Common myeloid progenitor, CD34-positive (primary cell): ENCODE results near the gene TFAP2A.

ENCODE experiments used
- CTCF ChIA-PET: fragments of 350-600 bp; sonication (Branson Sonifier 250); formaldehyde crosslinking; loops from one replicate; lab custom pipeline; 2021; ENCODE audit warnings: antibody characterized with exemption; lab: Charles Lee
- POLR2A ChIA-PET: fragments of 350-600 bp; sonication (Branson Sonifier 250); formaldehyde crosslinking; loops from one replicate; lab custom pipeline; 2021; ENCODE audit warnings: antibody characterized with exemption; lab: Charles Lee
- DNase-seq, 3 donors: peaks; one replicate each; pipeline versions ENCODE4 v3.0.0 to v3.0.0-alpha.2; 2013
- H3K27ac ChIP-seq, 2 experiments: 1 replicate in 1 of 2; 2 replicates in 1 of 2; pipeline ENCODE4 v1.7.0; 2013; ENCODE audit warnings: inconsistent platforms in 2 of 2, low read length in 2 of 2, mild to moderate bottlenecking in 2 of 2, low read depth in 1 of 2, moderate library complexity in 1 of 2; ENCODE audit not compliant: severe bottlenecking in 2 of 2, insufficient read depth in 1 of 2, poor library complexity in 1 of 2
- H3K27me3 ChIP-seq, 5 experiments: replicated peaks in 2 of 5; 1 replicate in 3 of 5; 2 replicates in 2 of 5; pipeline versions ENCODE4 v1.6.1 to v1.7.0; 2013; ENCODE audit warnings: low read length in 4 of 5, mild to moderate bottlenecking in 2 of 5, moderate library complexity in 2 of 5, inconsistent platforms in 1 of 5; ENCODE audit not compliant: insufficient read depth in 5 of 5, control insufficient read depth in 4 of 5
- H3K36me3 ChIP-seq, 4 experiments: 1 replicate in 2 of 4; 2 replicates in 2 of 4; pipeline versions ENCODE4 v1.6.1 to v1.7.0; 2013; ENCODE audit warnings: low read length in 3 of 4, control low read depth in 1 of 4, mild to moderate bottlenecking in 1 of 4; ENCODE audit not compliant: control insufficient read depth in 4 of 4, insufficient read depth in 4 of 4
- H3K4me1 ChIP-seq, 4 experiments: 1 replicate in 3 of 4; 2 replicates in 1 of 4; pipeline versions ENCODE4 v1.6.1 to v1.7.1; 2013; ENCODE audit warnings: low read length in 3 of 4, mild to moderate bottlenecking in 3 of 4, control low read depth in 1 of 4, inconsistent platforms in 1 of 4, moderate library complexity in 1 of 4; ENCODE audit not compliant: control insufficient read depth in 4 of 4, insufficient read depth in 4 of 4; ENCODE audit errors: control extremely low read depth in 1 of 4
- H3K4me3 ChIP-seq, 7 experiments: 1 replicate in 4 of 7; 2 replicates in 3 of 7; pipeline versions ENCODE4 v1.5.1 to v1.7.0; 2013; ENCODE audit warnings: mild to moderate bottlenecking in 7 of 7, low read length in 6 of 7, moderate library complexity in 6 of 7, inconsistent platforms in 2 of 7, low read depth in 2 of 7, control low read depth in 1 of 7; ENCODE audit not compliant: insufficient read depth in 4 of 7, control insufficient read depth in 1 of 7; ENCODE audit errors: extremely low read depth in 1 of 7
- H3K9me3 ChIP-seq, 5 experiments: 1 replicate in 4 of 5; 2 replicates in 1 of 5; pipeline versions ENCODE4 v1.6.1 to v1.7.1; 2013; ENCODE audit warnings: low read length in 4 of 5, mild to moderate bottlenecking in 2 of 5, inconsistent platforms in 1 of 5, low read depth in 1 of 5, moderate library complexity in 1 of 5; ENCODE audit not compliant: control insufficient read depth in 4 of 5, insufficient read depth in 2 of 5; ENCODE audit errors: control extremely low read depth in 1 of 5
- WGBS: methylation state at CpG from one replicate; pipeline ENCODE4 v1.1.5; 2013; ENCODE audit not compliant: insufficient coverage; 5-methylcytosine and 5-hydroxymethylcytosine counted together

TFAP2A gene

GRCh38 chr6:10441004-10441654 lies 26.3 kb upstream of the TFAP2A start:
- 94% methylated on average over 4 of the region's 7 CpGs for WGBS
- ChIA-PET POLR2A (no interaction called here), CTCF (no interaction called here)

GRCh38 chr6:10437891-10438290 lies 23.0 kb upstream of the TFAP2A start:
- Histone ChIP-seq H3K4me3 (no peak overlapping the region), H3K36me3 (no peaks in the 10 kb centered on the region), H3K9me3 (peaks cover 0 to 6% (median 2%) of the 10 kb centered on the region in 5 experiments), H3K4me1 (peaks cover 0 to 6% (median 2%) of the 10 kb centered on the region in 4 experiments), H3K27me3 (no peaks in the 10 kb centered on the region), H3K27ac (no peak overlapping the region)
- CTCF ChIA-PET = interaction anchor here (0.7 to 1.8 kb wide), 4 partner anchors 10 to 1731 kb away, joined by 3 to 6 read pairs (median 4); no protein-coding TSS in a partner anchor
- DNase-seq = no peak
- 94% methylated on average over 2 of the region's 3 CpGs for WGBS
- POLR2A ChIA-PET = no interaction called here

More at GRCh38 chr6:10441004-10441654, 26.3 kb upstream of the TFAP2A start:
- Histone ChIP-seq H3K4me1 (no peaks in the 10 kb centered on the region), H3K4me3 (no peak overlapping the region), H3K27me3 (no peaks in the 10 kb centered on the region), H3K27ac (no peak overlapping the region), H3K36me3 (no peaks in the 10 kb centered on the region), H3K9me3 (peaks cover 0 to 6% (median 2%) of the 10 kb centered on the region in 5 experiments)
- no peak for DNase-seq

GRCh38 chr6:10434235-10434634 lies 19.4 kb upstream of the TFAP2A start:
- Histone ChIP-seq H3K4me1 (peaks cover 0 to 10% (median 2%) of the 10 kb centered on the region in 4 experiments), H3K4me3 (no peak overlapping the region), H3K27ac (no peak overlapping the region), H3K9me3 (no peaks in the 10 kb centered on the region), H3K36me3 (no peaks in the 10 kb centered on the region), H3K27me3 (peaks cover 0 to 23% (median 7%) of the 10 kb centered on the region in 5 experiments)
- peak in 1 of 3 donors; percentile 64 for DNase-seq
- WGBS = 0% methylated on average over 2 of the region's 4 CpGs
- CTCF ChIA-PET = interaction anchor here (0.8 to 1.5 kb wide), 10 partner anchors 10 to 1887 kb away, joined by 3 to 4 read pairs (median 4); no protein-coding TSS in a partner anchor
- POLR2A ChIA-PET = no interaction called here

- no peak overlapping the region for H3K27ac ChIP-seq
- ChIA-PET CTCF (interaction anchor here (0.6 to 1.5 kb wide), 6 partner anchors 10 to 1886 kb away, joined by 3 to 5 read pairs (median 3); no protein-coding TSS in a partner anchor), POLR2A (no interaction called here)
- H3K36me3 ChIP-seq = no peaks in the 10 kb centered on the region
- no peak overlapping the region for H3K4me3 ChIP-seq
- no peaks in the 10 kb centered on the region for H3K9me3 ChIP-seq
- no peak for DNase-seq
- H3K4me1 ChIP-seq = peaks cover 0 to 10% (median 2%) of the 10 kb centered on the region in 4 experiments
- H3K27me3 ChIP-seq = peaks cover 4 to 31% (median 12%) of the 10 kb centered on the region in 5 experiments
- 95% methylated on average over 4 of the region's 4 CpGs for WGBS
These were observed 18.4 kb upstream of the TFAP2A start for GRCh38 chr6:10433322-10433721.

- Histone ChIP-seq H3K4me3 (no peak overlapping the region), H3K27me3 (peaks cover 15 to 48% (median 26%) of the 10 kb centered on the region in 5 experiments), H3K4me1 (peaks cover 2 to 13% (median 5%) of the 10 kb centered on the region in 4 experiments), H3K36me3 (no peaks in the 10 kb centered on the region), H3K9me3 (no peaks in the 10 kb centered on the region), H3K27ac (no peak overlapping the region)
- CTCF ChIA-PET = interaction anchor here (1.0 to 1.2 kb wide), 3 partner anchors 8 to 176 kb away, joined by 3 read pairs; no protein-coding TSS in a partner anchor
- DNase-seq = no peak
- 97% methylated on average over 5 of the region's 7 CpGs for WGBS
- POLR2A ChIA-PET = interaction anchor here (0.5 kb wide), 1 partner anchor 88 kb away, joined by 3 read pairs; no protein-coding TSS in a partner anchor
These were observed 16.7 kb upstream of the TFAP2A start for GRCh38 chr6:10431423-10432164.

DNA sequence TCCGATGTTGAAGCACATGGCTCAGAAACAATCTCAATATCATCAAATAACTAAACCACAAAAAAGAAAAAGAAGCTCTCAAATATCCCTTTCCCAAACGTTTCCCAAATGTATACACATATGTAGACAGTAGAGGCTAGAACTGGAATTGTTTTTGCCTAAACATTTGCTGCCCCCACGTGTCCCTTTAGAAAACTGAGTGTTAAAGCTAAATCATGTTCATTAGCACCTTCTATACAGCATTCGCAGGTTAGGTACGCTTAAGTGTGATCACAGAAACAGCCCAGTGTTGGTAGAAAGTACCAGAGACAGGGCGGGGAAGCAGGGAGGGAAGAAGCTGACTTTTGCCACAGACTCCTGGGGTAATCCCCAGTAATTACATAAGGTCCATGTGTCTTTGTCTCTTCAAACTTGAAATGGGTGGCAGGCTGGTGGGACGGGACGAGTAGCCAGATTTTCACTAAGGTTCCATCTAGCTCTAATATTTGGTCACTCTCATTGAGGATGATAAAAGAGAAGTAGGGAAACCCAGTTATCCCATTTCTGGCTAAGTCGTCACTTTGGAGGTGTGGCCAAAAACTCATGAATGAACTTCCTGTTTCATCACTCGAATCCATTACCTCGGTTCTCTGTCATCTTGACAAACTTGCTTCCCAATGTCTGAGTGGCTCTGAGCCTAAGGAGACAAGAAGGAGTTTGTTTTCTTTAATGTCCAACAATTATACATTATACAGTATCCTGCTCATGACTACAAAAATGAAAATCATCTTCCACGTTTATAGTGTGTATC lies 15.0 kb upstream of the TFAP2A start:
- Histone ChIP-seq H3K4me3 (no peak overlapping the region), H3K27me3 (peaks cover 26 to 66% (median 40%) of the 10 kb centered on the region in 5 experiments), H3K9me3 (peaks cover 0 to 5% (median 0%) of the 10 kb centered on the region in 5 experiments), H3K36me3 (no peaks in the 10 kb centered on the region), H3K27ac (no peak overlapping the region), H3K4me1 (peaks cover 3 to 24% (median 14%) of the 10 kb centered on the region in 4 experiments)
- peak in 2 of 3 donors; percentile 47 to 62 for DNase-seq
- WGBS = 18% methylated on average over 9 of the region's 12 CpGs
- ChIA-PET CTCF (interaction anchor here (0.6 to 2.1 kb wide), 14 partner anchors 9 to 1917 kb away, joined by 3 to 20 read pairs (median 4); no protein-coding TSS in a partner anchor), POLR2A (no interaction called here)
